H9 (cell line): ENCODE results near the gene YWHAB. TPM values are rescaled to one million over a fixed set of nuclear protein-coding genes. Genes with fewer than 3 reads are reported as not detected.

Experiments
- DNase-seq: peaks from one replicate; pipeline ENCODE4 v3.0.0-alpha.2; 2017
- H2AFZ ChIP-seq: one replicate; pipeline ENCODE4 v1.6.1; 2013; ENCODE audit warnings: mild to moderate bottlenecking, low read length, control low read depth, moderate library complexity
- H2AK5ac ChIP-seq: 2 replicates; pipeline ENCODE4 v1.6.1; 2013; ENCODE audit warnings: low read length, control low read depth, mixed read lengths; ENCODE audit not compliant: insufficient read length
- H2BK120ac ChIP-seq: one replicate; pipeline ENCODE4 v1.6.1; 2013; ENCODE audit warnings: low read depth, mild to moderate bottlenecking, low read length, control low read depth, inconsistent platforms; ENCODE audit not compliant: poor library complexity, severe bottlenecking
- H2BK12ac ChIP-seq: 2 replicates; pipeline ENCODE4 v1.6.1; 2013; ENCODE audit warnings: low read length, control low read depth, mixed read lengths, low read depth; ENCODE audit not compliant: insufficient read length
- H2BK15ac ChIP-seq: 2 replicates; pipeline ENCODE4 v1.6.1; 2013; ENCODE audit warnings: low read depth, low read length, control low read depth
- H2BK20ac ChIP-seq: one replicate; pipeline ENCODE4 v1.6.1; 2013; ENCODE audit warnings: low read depth, mild to moderate bottlenecking, low read length, control low read depth, inconsistent platforms; ENCODE audit not compliant: poor library complexity, severe bottlenecking
- H2BK5ac ChIP-seq: 2 replicates; pipeline ENCODE4 v1.6.1; 2013; ENCODE audit warnings: low read length, control low read depth, mixed read lengths; ENCODE audit not compliant: insufficient read length
- H3K14ac ChIP-seq: 2 replicates; pipeline ENCODE4 v1.6.1; 2013; ENCODE audit warnings: low read length, control low read depth; ENCODE audit not compliant: insufficient read depth
- H3K18ac ChIP-seq: 2 replicates; pipeline ENCODE4 v1.6.1; 2013; ENCODE audit warnings: low read depth, mild to moderate bottlenecking, mixed read lengths, low read length, control low read depth; ENCODE audit not compliant: insufficient read length
- H3K23ac ChIP-seq: 2 replicates; pipeline ENCODE4 v1.6.1; 2013; ENCODE audit warnings: low read length, control low read depth, mixed read lengths, low read depth; ENCODE audit not compliant: insufficient read length
- H3K23me2 ChIP-seq: 2 replicates; pipeline ENCODE4 v1.6.1; 2013; ENCODE audit warnings: low read depth, mild to moderate bottlenecking, mixed read lengths, low read length, control low read depth; ENCODE audit not compliant: insufficient read length, poor library complexity, severe bottlenecking
- H3K27ac ChIP-seq: 2 replicates; pipeline ENCODE4 v1.5.1; 2013; ENCODE audit warnings: low read length, control low read depth, mixed read lengths, low read depth; ENCODE audit not compliant: insufficient read length
- H3K27me3 ChIP-seq: 2 replicates; pipeline ENCODE4 v1.6.1; 2013; ENCODE audit warnings: low read length, control low read depth, inconsistent platforms; ENCODE audit not compliant: insufficient read depth
- H3K4ac ChIP-seq: 2 replicates; pipeline ENCODE4 v1.6.1; 2013; ENCODE audit warnings: low read depth, mild to moderate bottlenecking, control low read depth, inconsistent platforms, low read length, moderate library complexity
- H3K4me1 ChIP-seq: 2 replicates; pipeline ENCODE4 v1.6.1; 2013; ENCODE audit warnings: low read length, control low read depth, inconsistent platforms; ENCODE audit not compliant: insufficient read depth
- H3K4me2 ChIP-seq: 2 replicates; pipeline ENCODE4 v1.6.1; 2013; ENCODE audit warnings: low read length, control low read depth, mixed read lengths; ENCODE audit not compliant: insufficient read length, insufficient read depth
- H3K56ac ChIP-seq: 2 replicates; pipeline ENCODE4 v1.6.1; 2013; ENCODE audit warnings: low read depth, mild to moderate bottlenecking, mixed read lengths, low read length, control low read depth; ENCODE audit not compliant: insufficient read length
- H3K79me1 ChIP-seq: 2 replicates; pipeline ENCODE4 v1.6.1; 2013; ENCODE audit warnings: low read depth, mild to moderate bottlenecking, moderate library complexity, low read length, control low read depth, inconsistent platforms; ENCODE audit not compliant: insufficient read depth, poor library complexity, severe bottlenecking
- H3K79me2 ChIP-seq: 2 replicates; pipeline ENCODE4 v1.6.1; 2013; ENCODE audit warnings: low read length, control low read depth, inconsistent platforms; ENCODE audit not compliant: insufficient read depth
- H3K9ac ChIP-seq: 2 replicates; pipeline ENCODE4 v1.6.1; 2013; ENCODE audit warnings: low read length, control low read depth, mixed read lengths; ENCODE audit not compliant: insufficient read length; ENCODE audit errors: extremely low read depth
- H3K9me3 ChIP-seq: one replicate; pipeline ENCODE4 v1.6.1; 2013; ENCODE audit warnings: low read depth, low read length, inconsistent platforms; ENCODE audit not compliant: control insufficient read depth
- H3T11ph ChIP-seq: one replicate; pipeline ENCODE4 v1.6.1; 2013; ENCODE audit warnings: mild to moderate bottlenecking, low read length, control low read depth, inconsistent platforms
- H4K20me1 ChIP-seq: one replicate; pipeline ENCODE4 v1.6.1; 2013; ENCODE audit not compliant: control insufficient read depth, insufficient read length, insufficient read depth
- H4K5ac ChIP-seq: 2 replicates; pipeline ENCODE4 v1.6.1; 2013; ENCODE audit warnings: low read depth, mild to moderate bottlenecking, mixed read lengths, low read length, control low read depth; ENCODE audit not compliant: insufficient read length
- H4K8ac ChIP-seq: replicated peaks from 2 replicates; pipeline ENCODE4 v1.6.1; 2013; ENCODE audit warnings: low read length, control low read depth, mixed read lengths, low read depth; ENCODE audit not compliant: insufficient read length
- H4K91ac ChIP-seq: 2 replicates; pipeline ENCODE4 v1.6.1; 2013; ENCODE audit warnings: low read depth, mild to moderate bottlenecking, moderate library complexity, mixed read lengths, low read length, control low read depth; ENCODE audit not compliant: insufficient read length
- H3K27ac Mint-ChIP-seq, 3 experiments: 2 replicates in 2 of 3; 3 replicates in 1 of 3; pipeline ENCODE4 v1.8.0; 2020 to 2021; ENCODE audit warnings: mixed read lengths in 3 of 3, mild to moderate bottlenecking in 1 of 3, moderate library complexity in 1 of 3
- H3K27me3 Mint-ChIP-seq: 2 replicates; pipeline ENCODE4 v1.8.0; 2021; ENCODE audit warnings: low read depth, mild to moderate bottlenecking, moderate library complexity, mixed read lengths
- H3K36me3 Mint-ChIP-seq, 3 experiments: 2 replicates in 2 of 3; 3 replicates in 1 of 3; pipeline ENCODE4 v1.8.0; 2020 to 2021; ENCODE audit warnings: low read depth in 3 of 3, mixed read lengths in 3 of 3; ENCODE audit not compliant: insufficient read depth in 1 of 3
- H3K4me1 Mint-ChIP-seq, 2 experiments: 2 replicates each; pipeline ENCODE4 v1.8.0; 2020; ENCODE audit warnings: mixed read lengths in 2 of 2
- H3K4me3 Mint-ChIP-seq, 2 experiments: 2 replicates in 1 of 2; 3 replicates in 1 of 2; pipeline ENCODE4 v1.8.0; 2020 to 2021; ENCODE audit warnings: mild to moderate bottlenecking in 2 of 2, mixed read lengths in 2 of 2, moderate library complexity in 1 of 2
- H3K9me3 Mint-ChIP-seq, 2 experiments: 2 replicates in 1 of 2; 3 replicates in 1 of 2; pipeline ENCODE4 v1.8.0; 2020; ENCODE audit warnings: mild to moderate bottlenecking in 2 of 2, mixed read lengths in 2 of 2, moderate library complexity in 1 of 2
- WGBS: extraction: QIAGEN DNeasy Blood & Tissue Kit; methylation state at CpG from one replicate; pipeline ENCODE4 v1.1.7; 2013; ENCODE audit warnings: missing lambda C conversion rate, low lambda C conversion rate, mixed read lengths; ENCODE audit not compliant: insufficient read length; ENCODE audit errors: extremely low coverage; 5-methylcytosine and 5-hydroxymethylcytosine counted together
- total RNA-seq: library from RNA; stranded (reverse); gene quantifications from 2 replicates; pipeline ENCODE4 v1.2.1, GENCODE V29; 2021
- TF ChIP-seq, protein P1 (sequence below): fragments of 200-600 bp; sonication (generic); conservative IDR thresholded peaks from 3 replicates; pipeline ENCODE4 v1.8.0; 2021; ENCODE audit warnings: antibody characterized with exemption, mild to moderate bottlenecking

Gene YWHAB
- total RNA-seq, 1 experiment from 2014 or later: 203 TPM

DNA sequence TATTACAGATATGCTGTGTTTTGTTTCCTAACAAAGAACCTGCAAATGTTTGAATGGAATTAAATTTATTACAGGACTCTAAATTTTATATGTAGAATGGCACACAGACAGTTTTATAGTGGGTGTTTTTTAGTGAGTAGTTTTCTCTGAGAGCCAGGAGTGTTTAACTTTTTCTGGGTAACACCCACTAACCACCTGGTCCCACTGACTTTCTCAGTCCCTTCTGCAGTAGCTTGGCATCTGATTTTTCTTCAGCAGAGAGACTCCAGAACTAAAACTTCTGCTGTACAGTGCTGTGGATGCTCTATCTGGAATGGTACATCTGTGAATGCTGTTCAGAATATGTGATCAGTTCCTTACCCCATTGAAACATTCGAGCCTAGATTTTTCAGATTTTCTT, 6.3 kb downstream of the YWHAB start:
- Histone ChIP-seq H3K4me2 (no peak overlapping the region), H2BK20ac (no peak overlapping the region), H3K56ac (no peak overlapping the region), H3K23me2 (no peaks in the 10 kb centered on the region), H3K9me3 (no peaks in the 10 kb centered on the region), H2BK120ac (no peak overlapping the region), H4K20me1 (no peaks in the 10 kb centered on the region), H3K4me1 (no peaks in the 10 kb centered on the region), H3K27ac (no peak overlapping the region), H4K5ac (no peak overlapping the region), H3K14ac (no peak overlapping the region), H4K91ac (no peak overlapping the region), H3K4ac (no peak overlapping the region), H3K79me2 (peaks cover 66% of the 10 kb centered on the region), H3K27me3 (no peaks in the 10 kb centered on the region), H4K8ac (no peak overlapping the region), H3K9ac (no peak overlapping the region), H3T11ph (no peak overlapping the region), H3K18ac (no peak overlapping the region), H2BK5ac (no peak overlapping the region), H2AFZ (no peak overlapping the region), H2BK12ac (no peak overlapping the region), H2AK5ac (no peak overlapping the region), H3K23ac (no peak overlapping the region), H2BK15ac (no peak overlapping the region), H3K79me1 (peaks cover 8% of the 10 kb centered on the region)
- Mint-ChIP-seq H3K27ac (no peak overlapping the region), H3K27me3 (no peaks in the 10 kb centered on the region), H3K9me3 (no peaks in the 10 kb centered on the region), H3K4me3 (no peak overlapping the region), H3K4me1 (peaks cover 23 to 27% of the 10 kb centered on the region in 2 experiments), H3K36me3 (peaks cover 2 to 29% (median 6%) of the 10 kb centered on the region in 3 experiments; a peak in 5 of 7 replicates)
- no CpG with 5 or more reads among the region's 1 CpG for WGBS
- DNase-seq: no peak
- TF ChIP-seq, protein P1, sequence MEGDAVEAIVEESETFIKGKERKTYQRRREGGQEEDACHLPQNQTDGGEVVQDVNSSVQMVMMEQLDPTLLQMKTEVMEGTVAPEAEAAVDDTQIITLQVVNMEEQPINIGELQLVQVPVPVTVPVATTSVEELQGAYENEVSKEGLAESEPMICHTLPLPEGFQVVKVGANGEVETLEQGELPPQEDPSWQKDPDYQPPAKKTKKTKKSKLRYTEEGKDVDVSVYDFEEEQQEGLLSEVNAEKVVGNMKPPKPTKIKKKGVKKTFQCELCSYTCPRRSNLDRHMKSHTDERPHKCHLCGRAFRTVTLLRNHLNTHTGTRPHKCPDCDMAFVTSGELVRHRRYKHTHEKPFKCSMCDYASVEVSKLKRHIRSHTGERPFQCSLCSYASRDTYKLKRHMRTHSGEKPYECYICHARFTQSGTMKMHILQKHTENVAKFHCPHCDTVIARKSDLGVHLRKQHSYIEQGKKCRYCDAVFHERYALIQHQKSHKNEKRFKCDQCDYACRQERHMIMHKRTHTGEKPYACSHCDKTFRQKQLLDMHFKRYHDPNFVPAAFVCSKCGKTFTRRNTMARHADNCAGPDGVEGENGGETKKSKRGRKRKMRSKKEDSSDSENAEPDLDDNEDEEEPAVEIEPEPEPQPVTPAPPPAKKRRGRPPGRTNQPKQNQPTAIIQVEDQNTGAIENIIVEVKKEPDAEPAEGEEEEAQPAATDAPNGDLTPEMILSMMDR: no peak
